Measurements from ENCODE around the gene CBR3.
A peak's percentile ranks its signal among the peaks of the same experiment; 100 is the strongest.
"Not testable (repeated sequence)": the region's sequence is repeated elsewhere in the genome, so short reads cannot be mapped to it uniquely, and the experiment has no call there.

Gene CBR3

DNA sequence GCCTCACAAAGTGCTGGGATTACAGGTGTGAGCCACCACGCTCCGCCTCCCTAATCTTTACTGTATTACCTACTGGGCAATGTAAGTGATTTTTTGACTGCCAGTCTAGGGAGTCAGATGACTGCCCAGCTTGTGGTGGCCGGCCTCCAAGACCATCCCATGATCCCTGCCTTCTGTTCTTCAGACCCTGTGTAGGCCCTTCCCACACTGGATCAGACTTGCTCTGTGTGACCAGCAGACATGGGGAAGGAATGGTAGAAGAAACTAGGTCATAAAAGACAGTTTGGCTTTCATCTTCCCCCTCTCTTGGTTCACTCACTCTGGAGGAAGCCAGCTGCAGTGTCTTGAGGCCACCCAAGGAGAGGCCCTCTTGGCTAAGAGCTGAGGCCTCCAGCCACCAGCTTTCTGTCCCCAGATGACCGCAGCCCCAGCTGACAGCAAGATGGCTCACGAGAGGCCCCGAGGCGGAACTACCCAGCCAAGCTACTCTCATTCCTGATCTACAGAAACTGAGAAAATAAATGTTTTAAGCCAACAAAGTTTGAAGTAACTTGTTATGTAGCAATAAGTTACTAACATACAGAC is 14.5 kb upstream of the CBR3 start:
- DNase-seq (ENCODE audit: low spot score), result no peak

DNA sequence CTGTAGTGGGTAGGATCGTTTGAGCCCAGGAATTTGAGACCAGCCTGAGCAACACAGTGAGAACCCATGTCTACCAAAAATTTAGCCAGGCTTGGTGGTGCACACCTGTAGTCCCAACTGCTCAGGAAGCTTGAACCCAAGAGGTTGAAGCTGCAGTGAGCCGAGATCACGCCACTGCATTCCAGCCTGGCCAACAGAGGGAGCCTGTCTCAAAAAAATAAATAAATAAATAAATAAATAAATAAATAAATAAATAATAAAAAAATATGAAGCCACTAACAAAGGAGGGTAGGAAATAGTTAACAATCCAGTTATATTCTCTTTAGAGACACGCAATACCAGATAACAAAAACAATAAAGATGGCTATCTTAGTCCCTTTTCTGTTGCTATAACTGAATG is 11.9 kb upstream of the CBR3 start:
- DNase-seq (ENCODE audit: low spot score), result no peak

DNA sequence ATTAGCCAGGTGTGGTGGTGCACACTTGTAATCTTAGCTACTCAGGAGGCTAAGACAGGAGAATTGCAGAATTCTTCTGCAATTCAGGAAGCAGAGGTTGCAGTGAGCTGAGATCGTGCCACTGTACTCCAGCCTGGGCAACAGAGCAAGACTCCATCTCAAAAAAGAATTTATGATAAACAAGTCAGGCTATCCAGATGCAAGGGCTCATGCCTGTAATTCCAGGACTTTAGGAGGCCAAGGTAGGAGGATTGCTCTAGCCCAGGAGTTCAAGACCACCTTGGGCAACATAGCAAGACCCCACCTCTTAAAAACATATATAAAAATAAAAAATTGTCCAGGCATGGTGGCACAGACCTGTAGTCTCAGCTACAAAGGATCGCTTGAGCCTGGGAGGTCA is 10.5 kb upstream of the CBR3 start:
- DNase-seq (ENCODE audit: low spot score), result no peak

DNA sequence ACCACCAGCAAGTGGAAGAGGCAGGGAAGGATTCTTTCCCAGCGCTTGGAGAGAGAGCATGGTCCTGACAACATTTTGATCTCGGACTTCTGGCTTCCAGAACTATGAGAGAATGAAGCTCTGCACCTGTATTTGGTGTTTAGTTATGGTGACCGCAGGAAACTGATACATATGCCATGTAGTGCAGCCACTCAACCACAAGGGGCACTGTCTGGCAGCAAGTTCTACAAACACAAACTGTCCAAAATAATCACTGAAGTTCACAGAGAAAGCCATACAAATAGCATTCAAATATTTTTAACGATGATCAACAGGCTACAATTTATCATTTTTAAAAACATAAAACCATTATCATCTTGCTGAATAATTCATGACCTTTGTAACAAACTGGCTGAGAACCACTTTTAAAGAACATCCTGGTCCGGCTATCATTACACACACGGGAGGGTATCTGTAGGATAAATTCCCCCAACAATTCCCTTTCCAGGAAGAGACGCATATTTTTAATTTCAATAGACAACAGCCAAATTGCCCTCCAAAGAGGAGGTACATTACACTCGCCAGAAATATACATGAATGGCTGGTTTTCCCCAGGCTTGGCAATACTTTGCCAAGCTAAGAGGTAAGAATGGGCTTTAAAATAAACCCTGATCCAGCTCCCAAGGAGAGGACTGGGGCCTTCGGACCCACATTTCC is 9.2 kb upstream of the CBR3 start:
- peak; percentile 62 for DNase-seq (ENCODE audit: low spot score)

DNA sequence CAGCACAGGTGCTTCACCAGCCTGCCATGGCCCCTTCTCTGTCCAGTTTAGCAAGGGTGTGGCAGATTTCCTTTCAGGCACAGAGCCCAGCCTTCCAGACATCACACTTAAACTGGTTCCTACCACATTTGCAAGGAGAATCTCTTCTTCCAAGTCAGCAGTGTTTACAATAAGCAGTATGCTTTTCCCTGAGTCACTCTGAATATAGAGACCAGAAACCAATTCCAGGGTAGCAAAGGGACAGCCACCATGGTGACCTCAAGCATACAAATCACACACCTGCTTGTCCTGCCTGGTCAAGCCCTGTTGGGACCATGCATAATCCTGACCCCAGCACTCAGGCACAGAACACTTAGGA is 8.7 kb upstream of the CBR3 start:
- no peak for DNase-seq (ENCODE audit: low spot score)

DNA sequence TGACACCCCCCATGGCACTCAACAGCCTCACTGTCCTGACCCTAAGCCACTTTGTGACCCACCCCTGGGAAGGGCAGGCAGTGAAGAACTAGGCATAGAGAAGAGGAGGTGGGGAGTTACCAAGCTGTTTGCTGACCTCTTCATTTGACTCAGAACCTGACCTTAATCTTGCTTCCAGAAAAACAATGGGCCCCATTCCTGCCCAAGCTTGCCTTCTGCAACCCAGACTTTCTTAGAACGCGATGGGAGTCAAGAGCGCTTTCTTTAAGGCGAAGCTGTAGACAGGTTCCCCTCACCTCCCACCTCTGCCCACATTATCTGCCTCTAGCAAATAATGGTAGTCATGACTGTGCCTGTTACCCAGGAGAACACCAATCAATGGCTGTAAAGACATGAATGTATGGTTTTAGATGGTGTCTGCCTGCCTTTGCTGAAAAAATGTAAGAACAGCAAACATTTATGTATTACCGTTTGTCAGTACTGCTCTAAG is 8.2 kb upstream of the CBR3 start:
- DNase-seq (ENCODE audit: low spot score), result no peak

DNA sequence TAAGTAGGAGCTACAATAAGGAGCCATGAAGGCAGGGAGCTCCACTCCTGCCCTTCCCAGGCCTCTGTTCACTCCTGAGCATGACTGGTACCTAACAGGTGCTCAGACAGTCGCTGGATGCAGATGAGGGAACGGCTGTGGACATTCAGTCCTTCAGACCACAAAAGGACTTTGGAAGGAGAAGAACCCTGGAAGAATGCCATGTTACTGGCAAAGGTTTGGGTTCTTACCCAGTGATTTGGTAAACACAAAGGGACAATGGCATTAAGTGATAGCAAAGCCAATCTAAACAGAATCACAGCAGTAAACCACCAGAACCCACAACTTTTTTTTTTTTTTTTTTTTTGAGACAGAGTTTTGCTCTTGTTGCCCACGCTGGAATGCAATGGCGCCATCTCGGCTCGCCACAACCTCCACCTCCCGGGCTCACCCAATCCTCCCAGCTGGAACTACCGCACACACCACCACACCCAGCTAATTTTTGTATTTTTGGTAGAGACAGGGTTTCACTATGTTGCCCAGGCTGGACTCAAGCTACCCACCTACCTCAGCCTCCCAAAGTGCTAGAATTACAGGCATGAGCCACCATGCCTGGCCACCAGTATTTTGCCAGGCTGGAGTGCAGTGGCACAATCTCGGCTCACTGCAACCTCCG is 7.5 kb upstream of the CBR3 start:
- DNase-seq (ENCODE audit: low spot score), result no peak

DNA sequence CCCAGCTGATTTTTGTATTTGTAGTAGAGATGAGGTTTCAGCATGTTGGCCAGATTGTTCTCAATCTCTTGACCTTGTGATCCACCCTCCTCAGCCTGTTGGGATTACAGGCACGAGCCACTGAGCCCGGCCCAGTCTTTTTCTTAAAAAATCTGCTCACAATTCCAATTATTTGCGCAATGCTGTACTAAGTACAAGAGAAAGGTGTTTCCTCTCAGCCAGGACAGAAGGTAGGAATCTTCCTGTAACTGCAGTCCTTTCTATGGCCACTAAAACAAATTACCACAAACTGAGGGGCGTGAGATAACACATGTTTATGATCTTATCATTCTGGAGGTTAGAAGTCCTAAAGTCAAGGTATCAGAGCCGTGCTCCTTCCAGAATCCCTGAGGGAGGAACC is 6.9 kb upstream of the CBR3 start:
- no peak for DNase-seq (ENCODE audit: low spot score)

DNA sequence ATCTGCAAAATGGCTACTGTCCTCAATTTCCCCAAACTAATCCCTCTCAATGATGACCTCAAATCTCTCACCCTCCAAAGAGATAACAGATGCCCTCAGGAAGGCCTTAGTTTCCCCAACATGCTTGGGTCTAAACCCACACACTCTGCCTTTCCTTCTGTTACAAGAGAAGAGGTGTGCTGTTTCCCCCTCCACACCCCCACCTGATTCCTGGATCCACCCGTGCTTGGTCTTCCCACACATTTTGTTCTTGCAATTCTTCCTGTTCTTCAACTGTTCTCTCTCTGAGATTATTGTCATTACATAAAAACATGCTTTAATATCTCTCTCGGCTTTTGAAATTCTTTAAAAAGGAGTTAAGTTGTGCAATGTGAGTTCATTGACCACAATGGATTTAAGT is 5.7 kb upstream of the CBR3 start:
- no peak for DNase-seq (ENCODE audit: low spot score)

DNA sequence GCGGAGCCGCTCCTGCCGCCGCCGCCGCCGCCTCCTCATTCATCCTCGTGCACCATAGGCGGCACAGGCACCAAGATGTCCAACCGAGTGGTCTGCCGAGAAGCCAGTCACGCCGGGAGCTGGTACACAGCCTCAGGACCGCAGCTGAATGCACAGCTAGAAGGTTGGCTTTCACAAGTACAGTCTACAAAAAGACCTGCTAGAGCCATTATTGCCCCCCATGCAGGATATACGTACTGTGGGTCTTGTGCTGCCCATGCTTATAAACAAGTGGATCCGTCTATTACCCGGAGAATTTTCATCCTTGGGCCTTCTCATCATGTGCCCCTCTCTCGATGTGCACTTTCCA is 4.5 kb upstream of the CBR3 start:
- DNase-seq (ENCODE audit: low spot score), result not testable (repeated sequence)

DNA sequence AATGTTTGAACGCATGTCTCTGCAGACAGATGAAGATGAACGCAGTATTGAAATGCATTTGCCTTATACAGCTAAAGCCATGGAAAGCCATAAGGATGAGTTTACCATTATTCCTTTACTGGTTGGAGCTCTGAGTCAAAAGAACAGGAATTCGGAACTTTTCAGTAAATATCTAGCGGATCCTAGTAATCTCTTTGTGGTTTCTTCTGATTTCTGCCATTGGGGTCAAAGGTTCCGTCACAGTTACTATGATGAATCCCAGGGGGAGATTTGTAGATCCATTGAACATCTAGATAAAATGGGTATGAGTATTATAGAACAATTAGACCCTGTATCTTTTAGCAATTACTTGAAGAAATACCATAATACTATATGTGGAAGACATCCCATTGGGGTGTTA is 4.0 kb upstream of the CBR3 start:
- not testable (repeated sequence) for DNase-seq (ENCODE audit: low spot score)

DNA sequence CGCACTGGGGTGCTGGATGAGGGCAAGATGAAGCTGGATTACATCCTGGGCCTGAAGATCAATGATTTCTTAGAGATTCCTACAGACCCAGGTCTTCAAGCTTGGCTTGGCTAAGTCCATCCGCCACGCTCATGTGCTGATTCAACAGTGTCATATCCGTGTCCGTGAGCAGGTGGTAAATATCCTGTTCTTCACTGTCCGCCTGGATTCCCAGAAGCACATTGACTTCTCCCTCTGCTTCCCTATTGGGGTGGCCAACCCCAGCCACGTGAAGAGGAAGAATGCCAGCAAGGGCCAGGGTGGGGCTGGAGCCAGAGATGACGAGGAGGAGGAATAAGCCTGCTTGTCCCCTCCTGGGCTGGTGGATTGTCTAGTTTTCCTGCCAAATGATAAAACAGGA is 2.2 kb upstream of the CBR3 start:
- DNase-seq (ENCODE audit: low spot score), result no peak

DNA sequence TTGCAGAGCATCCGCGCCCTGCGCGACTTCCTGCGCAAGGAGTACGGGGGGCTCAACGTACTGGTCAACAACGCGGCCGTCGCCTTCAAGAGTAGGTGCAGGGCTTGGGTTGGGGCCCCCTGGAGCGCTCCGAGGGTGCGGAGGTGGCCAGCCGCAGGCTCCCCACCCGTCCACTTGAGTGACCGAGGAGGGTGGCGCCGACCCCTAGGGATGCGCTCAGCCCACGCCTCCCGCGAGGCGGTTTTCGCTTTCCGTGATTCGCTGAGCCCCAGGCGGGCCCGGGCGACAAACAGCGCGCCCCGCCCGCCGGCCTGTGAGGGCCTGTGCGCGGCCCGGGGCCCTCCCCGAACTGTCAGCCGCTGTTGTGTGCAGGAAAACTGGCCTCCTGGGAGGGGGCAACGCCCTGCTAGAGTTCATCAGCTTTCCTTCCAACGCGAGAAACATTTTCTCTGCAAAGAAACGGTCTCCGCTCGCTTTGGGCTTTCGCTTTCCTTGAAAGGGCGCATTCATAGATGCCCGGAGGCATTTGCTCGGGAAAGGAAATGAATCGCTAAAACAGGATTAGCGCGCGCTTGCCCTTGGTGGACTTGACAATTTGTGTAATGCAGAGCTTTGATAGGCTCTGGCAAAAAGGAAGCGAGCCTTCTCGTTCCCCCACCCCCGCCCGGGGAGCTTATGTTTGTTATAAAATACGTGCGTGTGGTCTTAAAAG is 668 bp downstream of the CBR3 start:
- DNase-seq (ENCODE audit: low spot score), result peak; percentile 77

DNA sequence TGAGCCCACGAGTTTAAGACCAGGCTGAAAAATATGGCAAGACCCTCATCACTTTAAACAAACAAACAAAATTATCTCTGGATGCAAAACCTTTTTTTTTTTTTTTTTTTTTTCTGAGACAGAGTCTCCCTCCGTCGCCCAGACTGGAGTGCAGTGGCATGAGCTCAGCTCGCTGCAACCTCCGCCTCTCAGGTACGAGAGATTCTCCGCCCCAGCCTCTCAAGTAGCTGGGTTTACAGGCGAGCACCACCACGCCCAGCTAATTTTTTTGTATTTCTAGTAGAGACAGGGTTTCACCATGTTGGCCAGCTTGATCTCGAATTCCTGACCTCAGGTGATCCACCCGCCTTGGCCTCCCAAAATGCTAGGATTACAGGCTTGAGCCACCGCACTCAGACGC is 4.9 kb downstream of the CBR3 start:
- DNase-seq (ENCODE audit: low spot score), result not testable (repeated sequence)

DNA sequence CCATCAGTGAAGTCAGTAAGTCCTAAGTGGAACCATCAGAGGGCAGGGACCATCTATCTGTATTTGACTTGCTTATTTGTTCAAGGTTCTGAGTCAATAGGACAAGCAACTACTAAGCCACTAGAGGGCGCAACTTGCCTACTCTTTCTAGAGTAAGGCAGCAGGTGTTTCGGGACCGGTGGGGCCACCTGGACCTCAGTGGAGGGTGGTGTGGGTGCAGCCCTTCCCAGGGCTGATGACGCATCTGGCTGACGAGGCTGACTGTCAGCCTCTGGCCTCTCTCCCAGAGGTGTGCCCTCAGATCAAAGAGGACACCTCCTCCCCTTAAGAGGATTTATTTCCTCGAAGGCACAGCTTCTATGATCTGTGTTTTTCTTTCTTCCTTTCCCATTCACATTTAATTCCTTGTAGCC is 6.6 kb downstream of the CBR3 start:
- DNase-seq (ENCODE audit: low spot score), result peak; percentile 70

DNA sequence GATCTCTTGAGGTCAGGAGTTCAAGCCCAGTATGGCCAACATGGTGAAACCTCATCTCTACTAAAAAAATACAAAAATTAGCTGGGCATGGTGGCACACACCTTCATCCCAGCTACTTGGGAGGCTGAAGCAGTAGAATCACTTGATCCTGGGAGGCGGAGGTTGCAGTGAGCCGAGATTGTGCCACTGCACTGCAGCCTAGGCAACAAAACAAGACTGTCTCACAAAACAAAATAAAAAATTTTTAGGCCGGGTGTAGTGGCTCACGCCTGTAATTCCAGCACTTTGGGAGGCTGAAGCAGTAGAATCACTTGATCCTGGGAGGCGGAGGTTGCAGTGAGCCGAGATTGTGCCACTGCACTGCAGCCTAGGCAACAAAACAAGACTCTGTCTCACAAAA is 9.4 kb downstream of the CBR3 start:
- DNase-seq (ENCODE audit: low spot score), result not testable (repeated sequence)

DNA sequence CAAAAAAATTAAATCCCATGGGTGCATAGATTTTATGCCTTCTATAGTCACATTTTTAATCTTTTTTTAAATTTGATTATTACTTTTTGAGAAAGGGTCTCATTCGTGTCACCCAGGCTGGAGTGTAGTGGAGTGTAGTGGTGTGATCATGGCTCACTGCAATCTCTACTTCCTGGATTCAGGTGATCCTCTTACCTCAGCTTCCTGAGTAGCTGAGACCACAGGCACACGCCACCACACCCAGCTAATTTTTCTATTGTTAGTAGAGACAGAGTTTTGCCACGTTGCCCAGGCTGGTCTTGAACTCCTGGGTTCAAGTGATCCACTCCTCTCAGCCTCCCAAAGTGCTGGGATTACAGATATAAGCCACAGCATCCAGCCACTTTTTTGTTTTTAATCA is 10.4 kb downstream of the CBR3 start:
- no peak for DNase-seq (ENCODE audit: low spot score)

DNA sequence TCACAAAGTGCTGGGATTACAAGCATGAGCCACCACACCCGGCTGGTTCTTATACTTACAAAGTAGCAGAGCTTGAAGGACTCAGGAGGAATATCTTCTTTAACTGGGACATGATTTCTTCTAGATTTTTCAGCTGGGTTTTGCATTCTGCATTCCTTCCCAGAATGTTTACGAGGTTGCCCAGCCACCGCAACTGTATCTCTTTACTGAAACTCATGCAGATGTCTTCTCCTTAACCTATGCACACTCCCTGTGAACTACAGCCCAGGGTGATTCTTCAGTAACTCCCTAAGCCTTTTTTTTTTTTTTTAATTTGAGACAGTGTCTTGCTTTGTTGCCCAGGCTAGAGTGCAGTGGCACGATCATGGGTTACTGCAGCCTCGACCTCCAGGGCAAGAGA is 13.0 kb downstream of the CBR3 start:
- no peak for DNase-seq (ENCODE audit: low spot score)

DNA sequence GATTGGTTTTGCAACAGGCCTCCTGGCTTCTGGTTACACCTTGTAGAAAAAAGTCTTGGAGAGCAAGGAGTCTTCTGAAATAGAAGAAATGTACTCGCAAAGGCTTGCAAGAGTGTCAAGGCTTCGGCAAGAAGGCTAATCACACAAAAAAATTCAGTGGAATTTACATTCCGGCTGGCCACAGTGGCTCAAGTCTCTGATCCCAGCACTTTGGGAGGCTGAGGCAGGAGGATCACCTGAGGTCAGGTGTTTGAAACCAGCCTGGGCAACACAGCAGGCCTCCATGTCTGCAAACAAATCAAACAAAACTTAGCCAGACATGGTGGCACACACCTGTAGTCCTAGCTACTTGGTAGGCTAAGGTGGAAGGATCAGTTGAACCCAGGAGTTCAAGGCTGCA is 14.0 kb downstream of the CBR3 start:
- DNase-seq (ENCODE audit: low spot score), result no peak

DNA sequence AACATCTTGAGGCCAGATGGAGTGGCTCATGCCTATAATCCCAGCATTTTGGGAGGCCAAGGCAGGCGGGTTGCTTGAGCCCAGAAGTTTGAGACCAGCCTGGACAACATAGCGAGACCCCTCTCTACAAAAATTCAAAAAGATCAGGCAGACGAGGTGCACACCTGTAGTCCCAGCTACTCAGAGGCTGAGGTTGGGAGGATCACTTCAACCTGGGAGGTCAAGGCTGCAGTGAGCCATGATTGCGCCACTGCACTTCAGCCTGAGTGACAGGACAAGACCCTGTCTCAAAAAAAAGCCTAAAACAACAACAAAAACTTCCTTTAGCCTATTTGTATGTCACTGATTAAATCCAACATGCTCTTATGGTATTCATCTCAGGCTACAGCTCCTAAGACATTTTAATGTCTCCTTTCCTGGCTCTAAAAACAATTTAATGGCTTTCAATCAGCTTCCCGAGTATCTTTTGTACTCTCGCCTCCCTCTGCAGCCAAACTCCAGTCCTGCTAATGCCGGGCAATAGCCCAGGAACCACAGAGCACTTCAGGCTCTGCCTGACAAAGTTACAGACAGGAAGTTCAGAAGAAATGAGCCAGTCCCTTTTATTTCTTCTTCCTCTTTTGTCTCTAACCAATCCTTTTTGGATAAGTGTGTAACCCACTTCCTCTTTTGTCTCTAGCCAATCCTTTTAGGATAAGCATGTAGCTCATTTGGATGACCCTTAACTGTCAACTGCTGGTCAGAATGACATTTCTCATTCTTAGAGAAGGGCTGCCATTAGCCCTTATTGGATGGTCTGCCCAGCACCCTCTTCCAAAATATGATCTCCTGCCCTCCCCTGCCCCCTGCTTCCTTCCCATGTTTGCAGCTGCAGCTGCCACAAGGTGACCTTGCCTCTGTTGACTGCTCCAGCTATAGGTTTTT is 15.2 kb downstream of the CBR3 start:
- DNase-seq (ENCODE audit: low spot score), result no peak

DNA sequence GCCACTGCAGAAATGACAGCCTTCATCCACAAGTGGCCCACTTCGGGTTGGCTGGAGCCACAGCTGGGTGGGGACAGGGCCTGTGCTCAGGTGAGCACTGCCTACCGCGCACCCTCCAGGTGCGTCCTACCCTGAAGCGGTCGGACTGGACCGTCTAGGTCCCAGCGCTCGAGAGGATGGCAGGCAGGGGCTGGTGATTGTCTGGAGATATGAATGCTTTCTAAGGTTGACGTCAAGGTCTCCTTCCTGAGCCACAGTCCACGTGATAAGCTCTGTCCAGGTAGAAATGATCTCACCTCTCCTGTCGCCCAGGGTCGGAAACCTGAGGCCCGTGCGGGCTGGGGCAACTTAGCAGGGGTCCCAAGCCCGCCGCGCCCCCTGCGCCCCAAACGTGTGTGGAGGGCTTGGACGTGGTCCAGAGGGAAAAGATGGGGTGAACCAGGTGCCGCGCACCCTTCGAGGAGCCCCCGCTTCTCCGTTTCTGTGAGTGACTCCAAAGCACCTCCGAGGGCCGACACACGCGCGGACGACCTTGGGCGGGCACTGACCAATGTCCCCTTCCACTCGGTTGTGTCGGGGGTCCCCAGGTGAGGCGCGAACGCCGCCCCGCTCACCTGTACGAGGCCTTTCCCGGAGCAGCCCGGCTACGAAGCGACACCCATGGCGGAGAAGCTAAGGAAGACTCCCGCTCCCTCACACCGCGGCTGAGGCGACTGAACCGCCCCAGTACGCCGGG is 20.9 kb downstream of the CBR3 start:
- DNase-seq (ENCODE audit: low spot score), result no peak

All from kidney capillary endothelial cell (primary cell).